K562 (cell line): ENCODE results near the gene USP9Y. TPM values are rescaled to one million over a fixed set of nuclear protein-coding genes. Genes with fewer than 3 reads are reported as not detected.

Experiments used
- ATAC-seq: fragments of 200-7000 bp; cut with Tn5 transposase; 3 replicates; pipeline ENCODE4 v1.9.1; 2020; ENCODE audit warnings: moderate library complexity
- BruUV-seq: library from RNA; stranded (reverse); fragments of 400-500 nt; replicated peaks from 2 replicates; lab custom pipeline; 2021; lab: Mats Ljungman, UMichigan
- CTCF ChIA-PET: fragments of 300-600 bp; formaldehyde crosslinking; extraction: SDS; loops from one replicate; lab custom pipeline; 2021; ENCODE audit warnings: low intra/inter-chr PET ratio; lab: Yijun Ruan, JAX
- POLR2A ChIA-PET: fragments of 300-600, 350-650 bp; sonication (Branson Sonifier 250); formaldehyde crosslinking; extraction: SDS; loops from one replicate; lab custom pipeline; 2021; ENCODE audit warnings: antibody characterized with exemption, inconsistent platforms; lab: Yijun Ruan, JAX
- DNase-seq, 4 experiments: peaks; one replicate each; pipeline versions ENCODE4 v3.0.0 to v3.0.0-alpha.2; 2011 to 2018; ENCODE audit warnings: low spot score in 3 of 4, mixed read lengths in 3 of 4; ENCODE audit errors: extremely low read depth in 1 of 4
- FAIRE-seq: peaks from 2 replicates; lab custom pipeline; 2011; peaks lifted over from hg19 to GRCh38; lab: Jason Lieb, UNC
- H2AFZ ChIP-seq: 2 replicates; pipeline ENCODE4 v1.6.0; 2011; ENCODE audit warnings: low read depth, low read length, control low read depth, inconsistent platforms
- H3K27ac ChIP-seq: fragments of 200-600 bp; 3 replicates; pipeline ENCODE4 v1.8.0; 2011; ENCODE audit warnings: low read depth, mild to moderate bottlenecking, control low read depth, inconsistent platforms, low read length, moderate library complexity, mixed read lengths; ENCODE audit errors: extremely low read depth
- H3K27me3 ChIP-seq, 2 experiments: fragments of 300-600 bp in 1 of 2; 2 replicates in 1 of 2; 3 replicates in 1 of 2; pipeline versions ENCODE4 v1.6.0 to v1.8.0; 2011; ENCODE audit warnings: inconsistent platforms in 2 of 2, low read length in 2 of 2, mild to moderate bottlenecking in 1 of 2, mixed read lengths in 1 of 2, moderate library complexity in 1 of 2; ENCODE audit not compliant: control insufficient read depth in 2 of 2, insufficient read depth in 2 of 2
- H3K36me3 ChIP-seq: fragments of 300-600 bp; 3 replicates; pipeline ENCODE4 v1.8.0; 2011; ENCODE audit warnings: mild to moderate bottlenecking, low read length, inconsistent platforms; ENCODE audit not compliant: control insufficient read depth, insufficient read depth
- H3K4me1 ChIP-seq, 2 experiments: fragments of 200-600 bp in 1 of 2; replicated peaks in 1 of 2; 2 replicates in 1 of 2; 3 replicates in 1 of 2; pipeline versions ENCODE4 v1.5.1 to v1.8.0; 2011; ENCODE audit warnings: inconsistent platforms in 2 of 2, low read length in 2 of 2, mild to moderate bottlenecking in 1 of 2, mixed read lengths in 1 of 2, moderate library complexity in 1 of 2; ENCODE audit not compliant: control insufficient read depth in 2 of 2, insufficient read depth in 2 of 2
- H3K4me2 ChIP-seq: 2 replicates; pipeline ENCODE4 v1.6.1; 2011; ENCODE audit warnings: low read length, control low read depth, inconsistent platforms, mixed read lengths; ENCODE audit not compliant: insufficient read depth
- H3K4me3 ChIP-seq: fragments of 200-600 bp; sonication (generic), shearing (Covaris generic); 2 replicates; pipeline ENCODE4 v1.5.1; 2016; ENCODE audit warnings: control low read depth, inconsistent platforms
- H3K79me2 ChIP-seq: fragments of 200-600 bp; 3 replicates; pipeline ENCODE4 v1.8.0; 2011; ENCODE audit warnings: low read length, inconsistent platforms; ENCODE audit not compliant: control insufficient read depth, insufficient read depth
- H3K9ac ChIP-seq, 2 experiments: 2 replicates each; pipeline versions ENCODE4 v1.6.0 to v1.6.1; 2011; ENCODE audit warnings: low read depth in 2 of 2, low read length in 2 of 2, control low read depth in 1 of 2, inconsistent platforms in 1 of 2, mild to moderate bottlenecking in 1 of 2, mixed read lengths in 1 of 2; ENCODE audit not compliant: insufficient read depth in 1 of 2
- H3K9me1 ChIP-seq: one replicate; pipeline ENCODE4 v1.6.0; 2011; ENCODE audit warnings: inconsistent platforms, mild to moderate bottlenecking, low read length, moderate library complexity; ENCODE audit not compliant: control insufficient read depth, insufficient read depth
- H3K9me3 ChIP-seq: replicated peaks from 2 replicates; pipeline ENCODE4 v1.5.1; 2011; ENCODE audit warnings: low read depth, low read length, inconsistent platforms; ENCODE audit not compliant: control insufficient read depth, insufficient read depth
- H4K20me1 ChIP-seq: replicated peaks from 2 replicates; pipeline ENCODE4 v1.6.1; 2011; ENCODE audit warnings: low read length, inconsistent platforms, mixed read lengths; ENCODE audit not compliant: control insufficient read depth, insufficient read depth
- CHD1 ChIP-seq: fragments of 200-600 bp; sonication (generic); IDR thresholded peaks from one replicate; pipeline ENCODE4 v1.6.1; 2012; ENCODE audit warnings: mild to moderate bottlenecking, moderate library complexity, low read length, inconsistent platforms
- ETV5 ChIP-seq: sonication (generic); formaldehyde crosslinking; IDR thresholded peaks from 2 replicates; pipeline ENCODE4 v1.4.0; 2020; ENCODE audit warnings: low read depth, mild to moderate bottlenecking, missing genetic modification reagents
- MAFK ChIP-seq: IDR thresholded peaks from 2 replicates; pipeline ENCODE4 v1.6.1; 2011; ENCODE audit warnings: low read length, improper control_type of control experiment
- NKRF ChIP-seq: fragments of 450-650 bp; IDR thresholded peaks from 2 replicates; pipeline ENCODE4 v1.6.1; 2016; ENCODE audit warnings: borderline replicate concordance
- RBM15 ChIP-seq: fragments of 200-400 bp; formaldehyde crosslinking; IDR thresholded peaks from 2 replicates; pipeline ENCODE4 v1.6.1; 2018; ENCODE audit warnings: mild to moderate bottlenecking, low read length, moderate library complexity; ENCODE audit not compliant: insufficient read depth
- THAP7 ChIP-seq: fragments of 250-450 bp; sonication (Bioruptor Pico); IDR thresholded peaks from 2 replicates; pipeline ENCODE4 v1.5.0; 2021
- ZBTB5 ChIP-seq: fragments of 450-650 bp; IDR thresholded peaks from 2 replicates; pipeline ENCODE4 v1.6.1; 2017; ENCODE audit warnings: antibody characterized with exemption
- ZKSCAN3 ChIP-seq: fragments of 250-450 bp; sonication (Bioruptor Pico); IDR thresholded peaks from 2 replicates; pipeline ENCODE4 v1.4.0; 2020
- ZMIZ1 ChIP-seq, 2 experiments: fragments of 150-350 bp in 1 of 2; IDR thresholded peaks; 2 replicates each; pipeline ENCODE4 v1.6.1; 2012 to 2016; ENCODE audit warnings: low read depth in 2 of 2, low read length in 2 of 2, mild to moderate bottlenecking in 1 of 2, moderate library complexity in 1 of 2
- ZNF121 ChIP-seq: sonication (generic); formaldehyde crosslinking; conservative IDR thresholded peaks from 2 replicates; pipeline ENCODE4 v1.8.0; 2022; ENCODE audit warnings: missing genetic modification reagents
- ZNF444 ChIP-seq: fragments of 250-450 bp; sonication (Bioruptor Pico); IDR thresholded peaks from 2 replicates; pipeline ENCODE4 v1.4.0; 2020; ENCODE audit warnings: mild to moderate bottlenecking, moderate library complexity
- ZNF707 ChIP-seq: fragments of 250-450 bp; sonication (Bioruptor Pico); conservative IDR thresholded peaks from 2 replicates; pipeline ENCODE4 v1.8.0; 2022; ENCODE audit warnings: inconsistent platforms, mild to moderate bottlenecking, moderate library complexity
- WGBS: fragments of 100-300 bp; shearing (Covaris generic); methylation state at CpG from one replicate; pipeline ENCODE4 v1.1.6; 2016; ENCODE audit warnings: low coverage, mixed read lengths; ENCODE audit not compliant: insufficient coverage; ENCODE audit errors: missing lambda C conversion rate; 5-methylcytosine and 5-hydroxymethylcytosine counted together
- in situ Hi-C: fragments of 300-500 bp; cut with MboI; formaldehyde crosslinking; loops from 4 replicates; pipeline ENCODE4 v1.15.0; 2018; ENCODE audit warnings: inconsistent platforms, mixed read lengths
- intact Hi-C: fragments of 100-400 bp; cut with micrococcal nuclease; formaldehyde crosslinking; loops from 2 replicates; pipeline ENCODE4 v1.14.2; 2022
- polyA plus RNA-seq, 8 experiments: library from polyadenylated mRNA; depleted of rRNA in 4 of 8; stranded (reverse) in 5 of 8; unstranded in 3 of 8; fragments of >200 nt; fragmentation: Nextera tagmentation in 2 of 8; fragmentation: Illumina TruSeq in 1 of 8; extraction: Ambion mirVana in 2 of 8; extraction: Trizol in 1 of 8; gene quantifications; 2 replicates each; pipeline versions ENCODE4 v1.2.1 to v1.2.3, GENCODE V29; 2011 to 2014; ENCODE audit warnings: inconsistent platforms in 1 of 8, missing spikeins in 1 of 8
- total RNA-seq, 7 experiments: library from RNA; depleted of rRNA in 6 of 7; stranded (reverse); fragments of >200 nt in 6 of 7; fragmentation: Illumina TruSeq in 2 of 7; extraction: Trizol in 2 of 7; gene quantifications; 2 replicates each; pipeline versions ENCODE4 v1.2.1 to v1.2.3, GENCODE V29; 2011 to 2021; ENCODE audit warnings: low replicate concordance in 1 of 7

The USP9Y gene
- total and polyA plus RNA-seq, 9 of the 15 experiments (the other 6 are each of a cell fraction or from before 2014, with no cell fraction given) = 0.13 TPM; not detected in 8

- intact Hi-C loops = no loop called here
- H3K4me3 ChIP-seq = no peak overlapping the region
- no peaks in the 10 kb centered on the region for H3K36me3 ChIP-seq
- H2AFZ ChIP-seq = no peak overlapping the region
- no peak for ATAC-seq
- in situ Hi-C loops = no loop called here
- no peak overlapping the region for H3K4me2 ChIP-seq
- H3K79me2 ChIP-seq = no peaks in the 10 kb centered on the region
- TF ChIP-seq CHD1 (no peak), ZKSCAN3 (CRISPR knock-in tag) (no peak), THAP7 (CRISPR knock-in tag) (no peak), RBM15 (no peak), ZMIZ1 (IDR thresholded peaks at IDR 0.05; ENCODE audit: low read depth in 2 of 2, low read length in 2 of 2) (no peak), ZNF444 (no peak), ZNF121 (CRISPR knock-in tag) (no peak), ETV5 (CRISPR knock-in tag) (no peak), MAFK (no peak), ZNF707 (CRISPR knock-in tag) (no peak), NKRF (no peak), ZBTB5 (no peak)
- no peak overlapping the region for H3K9ac ChIP-seq
- POLR2A ChIA-PET = no interaction called here
- BruUV-seq = no TSS peak
- no peaks in the 10 kb centered on the region for H3K9me3 ChIP-seq
- WGBS = no CpG with 5 or more reads among the region's 6 CpGs
- H4K20me1 ChIP-seq = no peaks in the 10 kb centered on the region
- H3K27ac ChIP-seq = no peak overlapping the region
- no peak for DNase-seq
- no peaks in the 10 kb centered on the region for H3K27me3 ChIP-seq
- CTCF ChIA-PET = no interaction called here
- no peaks in the 10 kb centered on the region for H3K9me1 ChIP-seq
- no peaks in the 10 kb centered on the region for H3K4me1 ChIP-seq
- no peak for FAIRE-seq
These were observed 14.3 kb downstream of the USP9Y start for GRCh38 chrY:12715376-12715775.
